Mononuclear cell (primary cell): Measurements from ENCODE around the gene CACNA1H. TPM values are rescaled to one million over a fixed set of nuclear protein-coding genes. Genes with fewer than 3 reads are reported as not detected.
"Not testable (repeated sequence)": the region's sequence is repeated elsewhere in the genome, so short reads cannot be mapped to it uniquely, and the experiment has no call there.

Experiments
- H3K27me3 ChIP-seq: 2 replicates; pipeline ENCODE4 v1.6.0; 2011; ENCODE audit warnings: low read length, control low read depth; ENCODE audit not compliant: insufficient read depth
- H3K4me1 ChIP-seq: 2 replicates; pipeline ENCODE4 v1.5.1; 2011; ENCODE audit warnings: mild to moderate bottlenecking, low read length, control low read depth; ENCODE audit not compliant: insufficient read depth
- H3K4me3 ChIP-seq: 2 replicates; pipeline ENCODE4 v1.5.1; 2011; ENCODE audit warnings: mild to moderate bottlenecking, low read length, moderate library complexity
- H3K9me3 ChIP-seq: 2 replicates; pipeline ENCODE4 v1.5.1; 2011; ENCODE audit warnings: low read depth, mild to moderate bottlenecking, control low read depth, low read length
- total RNA-seq: library from RNA; depleted of rRNA; stranded (reverse); fragments of >200 nt; gene quantifications from one replicate; pipeline ENCODE4 v1.2.3, GENCODE V29; 2012

CACNA1H gene
- total RNA-seq, 1 donor: 0.52 TPM

DNA sequence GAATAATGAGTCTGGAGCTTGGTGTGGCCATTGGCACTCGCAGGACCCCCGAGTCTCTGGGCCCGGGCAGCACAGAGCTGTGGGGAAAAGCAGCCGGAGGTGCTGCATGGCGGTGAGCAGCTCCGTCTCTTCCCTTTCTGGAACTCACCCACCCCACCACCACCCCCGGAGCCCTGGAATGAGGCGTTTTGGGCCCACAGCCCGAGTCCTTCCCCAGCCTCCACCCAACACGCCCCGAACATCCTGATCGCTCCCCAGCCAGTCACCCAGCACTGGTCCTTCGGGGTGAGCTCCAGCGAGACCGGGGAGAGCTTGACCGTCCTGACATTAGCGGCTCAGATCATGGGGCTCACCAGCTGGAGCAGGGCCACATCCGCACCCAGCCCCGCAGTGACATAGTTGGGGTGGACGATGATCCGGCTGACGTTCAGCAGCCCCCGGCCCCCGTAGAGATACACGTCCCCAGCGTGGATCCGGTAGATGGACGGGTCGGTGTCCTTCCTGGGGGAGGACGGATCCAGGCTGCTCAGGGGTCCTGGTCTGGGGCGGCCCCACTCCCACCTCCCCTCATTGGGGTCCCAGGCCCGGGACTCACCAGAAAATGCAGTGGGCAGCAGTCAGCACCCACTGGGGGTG is 109.4 kb downstream of the CACNA1H start:
- H3K9me3 ChIP-seq: no peaks in the 10 kb centered on the region
- no peak overlapping the region for H3K4me3 ChIP-seq
- H3K27me3 ChIP-seq: peaks cover 5% of the 10 kb centered on the region
- no peaks in the 10 kb centered on the region for H3K4me1 ChIP-seq

- Histone ChIP-seq H3K9me3 (no peaks in the 10 kb centered on the region), H3K4me1 (no peaks in the 10 kb centered on the region), H3K4me3 (no peak overlapping the region), H3K27me3 (peaks cover 5% of the 10 kb centered on the region)
Observed at GRCh38 chr16:1262846-1263221, 109.9 kb downstream of the CACNA1H start.

DNA sequence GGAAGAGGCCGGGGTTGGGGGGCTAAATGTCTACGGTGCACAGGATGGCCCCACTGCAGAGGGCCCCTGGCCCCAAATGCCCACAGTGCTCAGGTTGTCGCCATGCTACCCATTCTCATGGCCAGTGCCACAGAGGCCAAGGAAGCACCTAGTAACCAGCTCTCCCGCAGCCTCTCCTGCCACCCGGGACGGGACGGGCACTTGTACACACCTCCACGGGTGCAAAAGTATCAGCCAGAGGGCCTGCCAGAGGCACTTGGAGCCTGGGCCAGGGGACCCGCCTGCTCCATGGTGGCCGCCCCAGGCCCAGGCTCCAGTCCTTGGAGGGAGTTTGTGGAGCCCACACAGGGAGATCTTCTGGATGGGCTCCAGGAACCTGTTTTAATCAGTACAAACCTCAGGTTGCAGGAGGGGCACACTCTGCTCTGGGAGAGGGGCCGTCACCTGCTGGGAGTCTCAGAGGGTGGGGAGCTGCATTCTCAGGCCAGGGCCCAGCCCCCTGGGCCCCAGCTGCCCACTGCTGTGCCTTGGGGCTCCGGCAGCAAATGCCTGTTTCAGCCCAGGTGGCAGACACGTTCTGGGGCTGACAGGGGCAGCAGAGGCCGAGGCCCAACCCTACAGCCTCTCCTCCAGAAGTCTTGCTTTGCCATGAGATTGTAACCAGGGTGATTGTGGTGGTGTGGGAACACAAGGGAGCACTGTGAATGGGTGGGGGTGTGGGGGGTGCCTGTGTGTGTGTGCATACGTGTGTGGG is 110.9 kb downstream of the CACNA1H start:
- H3K27me3 ChIP-seq: peaks cover 5% of the 10 kb centered on the region
- H3K4me1 ChIP-seq: no peaks in the 10 kb centered on the region
- H3K4me3 ChIP-seq: no peak overlapping the region
- no peaks in the 10 kb centered on the region for H3K9me3 ChIP-seq

- peaks cover 5% of the 10 kb centered on the region for H3K27me3 ChIP-seq
- H3K4me3 ChIP-seq: no peak overlapping the region
Observed at GRCh38 chr16:1264345-1265089, 111.6 kb downstream of the CACNA1H start.

DNA sequence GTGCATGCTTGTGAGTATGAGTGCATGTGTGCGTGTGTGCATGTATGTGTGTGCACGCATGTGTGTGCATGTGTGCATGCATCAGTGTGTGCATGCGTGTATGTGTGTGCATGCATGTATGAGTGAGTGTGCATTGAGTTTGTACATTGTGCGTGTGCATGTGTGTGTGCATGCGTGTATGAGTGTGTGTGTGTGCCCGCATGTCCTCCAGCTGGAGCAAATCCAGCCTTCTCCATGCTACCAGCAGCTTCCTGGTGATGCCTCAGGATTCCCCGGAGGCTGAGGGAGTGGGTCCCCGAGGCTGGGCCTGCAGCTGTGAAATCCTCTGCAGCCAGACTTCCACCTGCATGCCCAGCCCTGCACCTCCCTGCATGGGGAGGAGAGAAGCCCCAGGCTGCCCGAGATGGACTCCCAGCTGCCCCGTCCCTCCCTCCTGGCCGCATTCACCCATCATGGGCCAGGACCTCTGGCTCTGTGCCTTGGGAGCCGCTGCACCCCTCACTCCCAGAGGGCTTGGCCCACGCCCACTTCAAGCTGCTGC is 112.3 kb downstream of the CACNA1H start:
- Histone ChIP-seq H3K9me3 (no peaks in the 10 kb centered on the region), H3K27me3 (peaks cover 5% of the 10 kb centered on the region), H3K4me1 (no peaks in the 10 kb centered on the region), H3K4me3 (no peak overlapping the region)

More at GRCh38 chr16:1264345-1265089, 111.6 kb downstream of the CACNA1H start:
- Histone ChIP-seq H3K4me1 (no peaks in the 10 kb centered on the region), H3K9me3 (no peaks in the 10 kb centered on the region)

DNA sequence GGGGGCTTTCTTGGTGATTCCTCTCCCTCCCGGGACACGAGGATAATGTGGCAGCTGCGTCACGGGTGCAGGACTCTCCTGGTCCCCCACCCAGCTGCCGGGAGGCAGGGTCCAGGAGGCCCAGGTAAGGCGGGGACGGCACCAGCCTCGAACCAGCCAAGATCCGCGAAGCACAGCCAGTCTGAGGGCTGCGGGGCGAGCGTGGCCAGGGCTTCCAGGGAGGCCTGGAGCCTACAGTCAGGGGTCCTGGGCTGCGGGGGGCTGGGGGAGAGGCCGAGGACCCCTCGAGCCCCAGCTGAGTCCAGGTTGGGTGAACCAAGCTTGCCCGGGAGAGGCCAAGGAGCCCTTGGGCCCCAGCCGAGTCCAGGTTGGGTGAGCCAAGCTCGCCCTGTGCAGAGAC is 112.9 kb downstream of the CACNA1H start:
- Histone ChIP-seq H3K9me3 (no peaks in the 10 kb centered on the region), H3K4me1 (no peaks in the 10 kb centered on the region), H3K4me3 (no peak overlapping the region), H3K27me3 (no peaks in the 10 kb centered on the region)

DNA sequence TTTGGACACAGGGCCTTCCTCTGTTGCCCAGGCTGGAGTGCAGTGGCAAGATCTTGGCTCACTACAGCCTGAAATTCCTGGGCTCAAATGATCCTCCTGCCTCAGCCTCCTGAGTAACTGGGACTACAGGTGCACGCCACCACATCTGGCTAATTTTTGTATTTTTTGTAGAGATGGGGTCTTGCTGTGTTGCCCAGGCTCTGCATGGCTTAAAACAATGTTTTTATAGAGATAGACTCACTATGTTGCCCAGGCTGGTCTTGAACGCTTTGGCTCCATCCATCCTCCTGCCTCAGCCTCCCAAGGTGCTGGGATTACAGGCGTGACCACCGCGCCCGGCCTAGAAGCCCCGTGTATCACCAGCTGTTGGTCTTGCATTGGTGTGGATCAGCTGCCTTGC is 116.5 kb downstream of the CACNA1H start:
- H3K27me3 ChIP-seq, H3K4me1 ChIP-seq, H3K9me3 ChIP-seq, H3K4me3 ChIP-seq: not testable (repeated sequence)

- Histone ChIP-seq H3K4me1 (no peaks in the 10 kb centered on the region), H3K4me3 (no peak overlapping the region), H3K27me3 (no peaks in the 10 kb centered on the region), H3K9me3 (no peaks in the 10 kb centered on the region)
Observed at GRCh38 chr16:1271380-1271723, 118.4 kb downstream of the CACNA1H start.

Other genes starting within 250 kb of the CACNA1H start
- gene LMF1, start 182.1 kb upstream of the CACNA1H start, total RNA-seq: 17.4 TPM
- 1.0 TPM for gene SOX8, start 171.3 kb upstream of the CACNA1H start, total RNA-seq
- gene SSTR5, start 80.4 kb upstream of the CACNA1H start, total RNA-seq: not detected
- not detected for gene C1QTNF8, start 56.9 kb upstream of the CACNA1H start, total RNA-seq
- not detected for gene TPSG1, start 72.2 kb downstream of the CACNA1H start, total RNA-seq
- gene TPSB2, start 77.1 kb downstream of the CACNA1H start, total RNA-seq: not detected
- gene TPSAB1, start 87.6 kb downstream of the CACNA1H start, total RNA-seq: not detected
- not detected for gene TPSD1, start 103.0 kb downstream of the CACNA1H start, total RNA-seq
- 108 TPM for gene UBE2I, start 156.5 kb downstream of the CACNA1H start, total RNA-seq
- gene BAIAP3, start 180.5 kb downstream of the CACNA1H start, total RNA-seq: 2.3 TPM
- 21.3 TPM for gene TSR3, start 198.8 kb downstream of the CACNA1H start, total RNA-seq
- gene GNPTG, start 198.8 kb downstream of the CACNA1H start, total RNA-seq: 29.8 TPM